CD14-positive monocyte (primary cell): ENCODE data around the gene TOP2A. TPM values are rescaled to one million over a fixed set of nuclear protein-coding genes. Genes with fewer than 3 reads are reported as not detected.
A peak's percentile ranks its signal among the peaks of the same experiment; 100 is the strongest.

Experiments
- DNase-seq, 3 donors: peaks; one replicate each; pipeline ENCODE4 v3.0.0-alpha.2; 2011 to 2022
- H2AFZ ChIP-seq: 2 replicates; pipeline ENCODE4 v1.6.0; 2012; ENCODE audit warnings: mild to moderate bottlenecking, low read depth, low read length, inconsistent platforms; ENCODE audit not compliant: insufficient read depth, poor library complexity, severe bottlenecking
- H3K27ac ChIP-seq, 2 donors: 1 replicate in 1 of 2; 2 replicates in 1 of 2; pipeline ENCODE4 v1.5.1; 2012 to 2013; ENCODE audit warnings: low read length in 2 of 2, control low read depth in 1 of 2, inconsistent platforms in 1 of 2, low read depth in 1 of 2, mild to moderate bottlenecking in 1 of 2
- H3K27me3 ChIP-seq, 2 donors: one replicate each; pipeline versions ENCODE4 v1.6.0 to v1.6.1; 2011 to 2013; ENCODE audit warnings: low read length in 2 of 2; ENCODE audit not compliant: control insufficient read depth in 2 of 2, insufficient read depth in 2 of 2
- H3K36me3 ChIP-seq, 2 donors: replicated peaks in 1 of 2; 1 replicate in 1 of 2; 2 replicates in 1 of 2; pipeline versions ENCODE4 v1.5.1 to v1.6.1; 2012 to 2013; ENCODE audit warnings: low read length in 2 of 2, control low read depth in 1 of 2, inconsistent platforms in 1 of 2, mild to moderate bottlenecking in 1 of 2; ENCODE audit not compliant: insufficient read depth in 2 of 2, control insufficient read depth in 1 of 2
- H3K4me1 ChIP-seq, 2 donors: 1 replicate in 1 of 2; 2 replicates in 1 of 2; pipeline versions ENCODE4 v1.5.1 to v1.6.1; 2012 to 2013; ENCODE audit warnings: low read length in 2 of 2, control low read depth in 1 of 2, inconsistent platforms in 1 of 2, mild to moderate bottlenecking in 1 of 2, moderate library complexity in 1 of 2; ENCODE audit not compliant: insufficient read depth in 2 of 2, control insufficient read depth in 1 of 2
- H3K4me2 ChIP-seq: replicated peaks from 2 replicates; pipeline ENCODE3; 2012; ENCODE audit warnings: low read length, moderate library complexity, mild to moderate bottlenecking; ENCODE audit not compliant: poor library complexity, severe bottlenecking; ENCODE audit errors: extremely low read depth
- H3K4me3 ChIP-seq, 3 experiments: fragments of 200-600 bp in 1 of 3; sonication (generic) in 1 of 3; replicated peaks in 1 of 3; 1 replicate in 2 of 3; 2 replicates in 1 of 3; pipeline ENCODE4 v1.5.1; 2011 to 2013; ENCODE audit warnings: low read length in 3 of 3, mild to moderate bottlenecking in 3 of 3, control low read depth in 2 of 3, low read depth in 2 of 3, inconsistent platforms in 1 of 3, moderate library complexity in 1 of 3
- H3K79me2 ChIP-seq: 2 replicates; pipeline ENCODE4 v1.6.0; 2012; ENCODE audit warnings: mild to moderate bottlenecking, control low read depth, inconsistent platforms, low read length, moderate library complexity; ENCODE audit not compliant: insufficient read depth
- H3K9ac ChIP-seq: 2 replicates; pipeline ENCODE4 v1.6.0; 2017; ENCODE audit warnings: low read length, mild to moderate bottlenecking; ENCODE audit not compliant: insufficient read depth, poor library complexity, severe bottlenecking
- H3K9me3 ChIP-seq, 2 donors: replicated peaks in 1 of 2; 1 replicate in 1 of 2; 2 replicates in 1 of 2; pipeline versions ENCODE4 v1.5.1 to v1.6.1; 2012 to 2013; ENCODE audit warnings: low read length in 2 of 2, control low read depth in 1 of 2; ENCODE audit not compliant: control insufficient read depth in 1 of 2, insufficient read depth in 1 of 2
- H4K20me1 ChIP-seq: 2 replicates; pipeline ENCODE4 v1.6.0; 2012; ENCODE audit warnings: mild to moderate bottlenecking, low read length, control low read depth, moderate library complexity; ENCODE audit not compliant: insufficient read depth
- H3K27ac Mint-ChIP-seq, 7 donors: one replicate each; pipeline ENCODE4 v1.8.0; 2020; ENCODE audit warnings: mild to moderate bottlenecking in 7 of 7, mixed read lengths in 7 of 7, moderate library complexity in 6 of 7, inconsistent platforms in 2 of 7
- H3K27me3 Mint-ChIP-seq, 3 donors: one replicate each; pipeline ENCODE4 v1.8.0; 2021 to 2022; ENCODE audit warnings: low read depth in 3 of 3, mild to moderate bottlenecking in 3 of 3, mixed read lengths in 3 of 3, moderate library complexity in 3 of 3, inconsistent platforms in 1 of 3
- H3K36me3 Mint-ChIP-seq, 2 donors: one replicate each; pipeline ENCODE4 v1.8.0; 2020; ENCODE audit warnings: mixed read lengths in 2 of 2, inconsistent platforms in 1 of 2, mild to moderate bottlenecking in 1 of 2
- H3K4me1 Mint-ChIP-seq: one replicate; pipeline ENCODE4 v1.8.0; 2020; ENCODE audit warnings: mild to moderate bottlenecking, mixed read lengths
- H3K4me3 Mint-ChIP-seq, 2 donors: one replicate each; pipeline ENCODE4 v1.8.0; 2020; ENCODE audit warnings: mild to moderate bottlenecking in 2 of 2, mixed read lengths in 2 of 2, moderate library complexity in 1 of 2
- H3K9me3 Mint-ChIP-seq, 7 donors: one replicate each; pipeline ENCODE4 v1.8.0; 2020 to 2022; ENCODE audit warnings: mixed read lengths in 7 of 7, mild to moderate bottlenecking in 6 of 7, moderate library complexity in 6 of 7, inconsistent platforms in 2 of 7
- CTCF ChIP-seq: fragments of 200-600 bp; IDR thresholded peaks from one replicate; pipeline ENCODE4 v1.8.0; 2022; ENCODE audit warnings: antibody characterized with exemption, mild to moderate bottlenecking
- WGBS: methylation state at CpG from one replicate; pipeline ENCODE4 v1.1.5; 2013; ENCODE audit warnings: missing lambda C conversion rate; ENCODE audit not compliant: insufficient coverage; 5-methylcytosine and 5-hydroxymethylcytosine counted together
- intact Hi-C, 2 donors: fragments of 100-400 bp; cut with micrococcal nuclease; formaldehyde crosslinking; loops; one replicate each; pipeline versions ENCODE4 v1.15.0 to v1.15.1; 2023
- polyA plus RNA-seq, 3 donors: library from polyadenylated mRNA; depleted of rRNA in 1 of 3; unstranded in 2 of 3; stranded (reverse) in 1 of 3; fragments of 300-500 nt in 2 of 3; fragments of >200 nt in 1 of 3; fragmentation: Illumina TruSeq in 2 of 3; gene quantifications; 1 replicate in 2 of 3; 2 replicates in 1 of 3; pipeline ENCODE4 v1.2.3, GENCODE V29; 2012 to 2021

Gene TOP2A
- polyA plus RNA-seq, 3 donors, result 0.01 to 0.94 (median 0.28) TPM

DNA sequence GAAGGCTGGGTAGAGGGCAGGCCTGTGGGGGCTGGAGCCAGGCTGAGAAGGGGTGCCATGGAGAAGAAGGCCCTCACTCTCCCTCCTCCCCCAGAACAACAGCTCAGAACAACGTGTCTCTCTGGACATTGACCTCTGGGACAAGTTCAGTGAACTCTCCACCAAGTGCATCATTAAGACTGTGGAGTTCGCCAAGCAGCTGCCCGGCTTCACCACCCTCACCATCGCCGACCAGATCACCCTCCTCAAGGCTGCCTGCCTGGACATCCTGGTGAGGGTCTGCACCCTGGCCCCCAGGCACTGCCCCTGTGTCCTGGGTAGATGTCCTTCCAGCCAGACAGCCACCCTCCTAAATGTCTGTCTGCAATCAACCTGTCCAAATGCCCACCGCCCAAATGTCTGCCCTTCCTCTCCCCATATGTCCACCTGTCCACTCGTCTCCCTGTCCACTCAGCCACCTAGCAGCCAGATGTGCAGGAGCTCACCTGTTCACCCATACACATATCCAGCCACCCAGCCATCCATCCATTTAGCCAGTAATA, 65.4 kb downstream of the TOP2A start:
- Mint-ChIP-seq H3K27ac (peak overlapping the region; percentile 58 to 85 (median 63)), H3K36me3 (peaks cover 76 to 96% of the 10 kb centered on the region in 2 donors), H3K4me3 (no peak overlapping the region), H3K9me3 (no peaks in the 10 kb centered on the region), H3K4me1 (peaks cover 49% of the 10 kb centered on the region), H3K27me3 (peaks cover 0 to 1% (median 0%) of the 10 kb centered on the region in 3 donors)
- Histone ChIP-seq H3K4me1 (peaks cover 18 to 49% of the 10 kb centered on the region in 2 donors), H3K4me2 (no peak overlapping the region), H3K4me3 (no peak overlapping the region), H4K20me1 (peaks cover 98% of the 10 kb centered on the region), H3K79me2 (peaks cover 42% of the 10 kb centered on the region), H3K9ac (no peak overlapping the region), H3K36me3 (peaks cover 83 to 98% of the 10 kb centered on the region in 2 donors), H3K27ac (no peak overlapping the region), H3K9me3 (no peaks in the 10 kb centered on the region), H2AFZ (no peak overlapping the region), H3K27me3 (no peaks in the 10 kb centered on the region)
- intact Hi-C loops, result loop anchor here in 1 of 2 donors (2.0 kb wide), 1 partner anchor 40 kb away; no protein-coding TSS in a partner anchor
- WGBS, result 89% methylated on average over 7 of the region's 7 CpGs
- DNase-seq, result no peak
- no peak for TF ChIP-seq CTCF

- Histone ChIP-seq H3K27ac (no peak overlapping the region), H3K79me2 (peaks cover 49% of the 10 kb centered on the region), H3K9ac (no peak overlapping the region), H3K4me2 (no peak overlapping the region), H3K4me1 (peaks cover 25 to 56% of the 10 kb centered on the region in 2 donors), H3K9me3 (no peaks in the 10 kb centered on the region), H3K27me3 (no peaks in the 10 kb centered on the region), H2AFZ (no peak overlapping the region), H3K4me3 (no peak overlapping the region), H4K20me1 (peaks cover 100% of the 10 kb centered on the region), H3K36me3 (peaks cover 83 to 98% of the 10 kb centered on the region in 2 donors)
- TF ChIP-seq CTCF, result no peak
- H3K4me1 Mint-ChIP-seq, result peaks cover 56% of the 10 kb centered on the region
- intact Hi-C loops, result loop anchor here in 1 of 2 donors (2.0 kb wide), 1 partner anchor 39 kb away; no protein-coding TSS in a partner anchor
- 91% methylated on average over 19 of the region's 27 CpGs for WGBS
- DNase-seq, result no peak
- H3K27ac Mint-ChIP-seq, result peak overlapping the region in 6 of 7 donors; percentile 42 to 85 (median 60)
- H3K4me3 Mint-ChIP-seq, result no peak overlapping the region
- peaks cover 78 to 96% of the 10 kb centered on the region in 2 donors for H3K36me3 Mint-ChIP-seq
- H3K9me3 Mint-ChIP-seq, result no peaks in the 10 kb centered on the region
- peaks cover 0 to 1% (median 1%) of the 10 kb centered on the region in 3 donors for H3K27me3 Mint-ChIP-seq
Observed at GRCh38 chr17:40351359-40352236, 66.1 kb downstream of the TOP2A start.
